ENCODE results near the gene MAPK8. TPM values are rescaled to one million over a fixed set of nuclear protein-coding genes. Genes with fewer than 3 reads are reported as not detected.

MAPK8 gene
- polyA plus RNA-seq, 3 donors = 18.4 to 21.1 (median 18.5) TPM

GRCh38 chr10:48440771-48441170 is 134.3 kb downstream of the MAPK8 start:
- Histone ChIP-seq H4K20me1 (ENCODE audit: insufficient read depth, low read length) (no peaks in the 10 kb centered on the region), H3K9me3 (replicated peaks in 1 of 2; ENCODE audit: control insufficient read depth in 1 of 2, insufficient read depth in 1 of 2, low read length in 2 of 2) (no peaks in the 10 kb centered on the region), H3K27me3 (ENCODE audit: control insufficient read depth in 2 of 2, insufficient read depth in 2 of 2, low read length in 2 of 2) (no peaks in the 10 kb centered on the region), H3K36me3 (replicated peaks in 1 of 2; ENCODE audit: control insufficient read depth in 1 of 2, insufficient read depth in 2 of 2, low read length in 2 of 2) (peaks cover 10 to 19% of the 10 kb centered on the region in 2 donors), H3K27ac (ENCODE audit: low read depth in 1 of 2, low read length in 2 of 2) (no peak overlapping the region), H3K4me1 (ENCODE audit: control insufficient read depth in 1 of 2, insufficient read depth in 2 of 2, low read length in 2 of 2) (no peaks in the 10 kb centered on the region), H3K4me2 (replicated peaks; ENCODE audit: extremely low read depth, low read length, poor library complexity, severe bottlenecking) (no peak overlapping the region), H3K9ac (ENCODE audit: insufficient read depth, low read length, poor library complexity, severe bottlenecking) (no peak overlapping the region), H3K4me3 (replicated peaks in 1 of 3; ENCODE audit: low read depth in 2 of 3, low read length in 3 of 3) (no peak overlapping the region), H2AFZ (ENCODE audit: insufficient read depth, low read depth, low read length, poor library complexity, severe bottlenecking) (no peak overlapping the region), H3K79me2 (ENCODE audit: insufficient read depth, low read length) (no peaks in the 10 kb centered on the region)
- TF ChIP-seq CTCF (IDR thresholded peaks at IDR 0.05) = no peak
- WGBS (ENCODE audit: insufficient coverage) = 90% methylated on average over 4 of the region's 4 CpGs
- intact Hi-C loops (cut with micrococcal nuclease) = no loop called here
- Mint-ChIP-seq H3K9me3 (no peaks in the 10 kb centered on the region), H3K27me3 (ENCODE audit: low read depth in 3 of 3) (peaks cover 0 to 4% (median 3%) of the 10 kb centered on the region in 3 donors), H3K4me3 (no peak overlapping the region), H3K4me1 (no peaks in the 10 kb centered on the region), H3K36me3 (peaks cover 11 to 13% of the 10 kb centered on the region in 2 donors), H3K27ac (no peak overlapping the region)
- DNase-seq = no peak

GRCh38 chr10:48442090-48442808 is 135.8 kb downstream of the MAPK8 start:
- Histone ChIP-seq H3K9ac (ENCODE audit: insufficient read depth, low read length, poor library complexity, severe bottlenecking) (no peak overlapping the region), H3K4me2 (replicated peaks; ENCODE audit: extremely low read depth, low read length, poor library complexity, severe bottlenecking) (no peak overlapping the region), H3K36me3 (replicated peaks in 1 of 2; ENCODE audit: control insufficient read depth in 1 of 2, insufficient read depth in 2 of 2, low read length in 2 of 2) (peaks cover 4 to 9% of the 10 kb centered on the region in 2 donors), H3K27me3 (ENCODE audit: control insufficient read depth in 2 of 2, insufficient read depth in 2 of 2, low read length in 2 of 2) (no peaks in the 10 kb centered on the region), H3K4me3 (replicated peaks in 1 of 3; ENCODE audit: low read depth in 2 of 3, low read length in 3 of 3) (no peak overlapping the region), H2AFZ (ENCODE audit: insufficient read depth, low read depth, low read length, poor library complexity, severe bottlenecking) (no peak overlapping the region), H3K4me1 (ENCODE audit: control insufficient read depth in 1 of 2, insufficient read depth in 2 of 2, low read length in 2 of 2) (no peaks in the 10 kb centered on the region), H3K9me3 (replicated peaks in 1 of 2; ENCODE audit: control insufficient read depth in 1 of 2, insufficient read depth in 1 of 2, low read length in 2 of 2) (no peaks in the 10 kb centered on the region), H3K79me2 (ENCODE audit: insufficient read depth, low read length) (no peaks in the 10 kb centered on the region), H3K27ac (ENCODE audit: low read depth in 1 of 2, low read length in 2 of 2) (no peak overlapping the region), H4K20me1 (ENCODE audit: insufficient read depth, low read length) (no peaks in the 10 kb centered on the region)
- Mint-ChIP-seq H3K27ac (no peak overlapping the region), H3K9me3 (peaks cover 0 to 2% (median 0%) of the 10 kb centered on the region in 7 donors), H3K36me3 (peaks cover 8 to 9% of the 10 kb centered on the region in 2 donors), H3K4me1 (no peaks in the 10 kb centered on the region), H3K4me3 (no peak overlapping the region), H3K27me3 (ENCODE audit: low read depth in 3 of 3) (peaks cover 0 to 4% (median 3%) of the 10 kb centered on the region in 3 donors)
- DNase-seq = no peak
- intact Hi-C loops (cut with micrococcal nuclease) = no loop called here
- 93% methylated on average over 6 of the region's 11 CpGs for WGBS (ENCODE audit: insufficient coverage)
- TF ChIP-seq CTCF (IDR thresholded peaks at IDR 0.05) = no peak
